Transverse colon (tissue), 4 donors: ENCODE measurements around the gene NCOA4. TPM values are rescaled to one million over a fixed set of nuclear protein-coding genes. Genes with fewer than 3 reads are reported as not detected.
"Not testable (repeated sequence)": the region's sequence is repeated elsewhere in the genome, so short reads cannot be mapped to it uniquely, and the experiment has no call there.

ENCODE experiments used
- DNase-seq: peaks from one replicate; pipeline ENCODE4 v3.0.0-alpha.2; 2019
- H3K27ac ChIP-seq, 4 donors: fragments of 200-600 bp; sonication (generic); 2 replicates each; pipeline ENCODE4 v1.5.1; 2016 to 2018; ENCODE audit warnings: inconsistent platforms in 4 of 4
- H3K27me3 ChIP-seq: fragments of 200-600 bp; sonication (generic); 2 replicates; pipeline ENCODE4 v1.5.1; 2017; ENCODE audit warnings: inconsistent platforms
- H3K36me3 ChIP-seq, 4 donors: fragments of 200-600 bp; sonication (generic); 2 replicates each; pipeline ENCODE4 v1.5.1; 2017 to 2019; ENCODE audit warnings: inconsistent platforms in 4 of 4
- H3K4me1 ChIP-seq, 4 donors: fragments of 200-600 bp; sonication (generic); 2 replicates each; pipeline ENCODE4 v1.5.1; 2017 to 2020; ENCODE audit warnings: inconsistent platforms in 4 of 4
- H3K4me3 ChIP-seq, 4 donors: fragments of 200-600 bp; sonication (generic); 1 replicate in 1 of 4; 2 replicates in 3 of 4; pipeline versions ENCODE4 v1.5.1 to v1.6.1; 2017 to 2019; ENCODE audit warnings: inconsistent platforms in 4 of 4
- H3K9me3 ChIP-seq, 2 donors: fragments of 200-600 bp; sonication (generic); 2 replicates each; pipeline ENCODE4 v1.5.1; 2017 to 2019; ENCODE audit warnings: inconsistent platforms in 2 of 2
- CTCF ChIP-seq, 5 experiments: fragments of 200-600 bp in 3 of 5; fragments of 450-650 bp in 2 of 5; sonication (generic) in 3 of 5; IDR thresholded peaks; 1 replicate in 2 of 5; 2 replicates in 3 of 5; pipeline ENCODE4 v1.5.1; 2016 to 2017; ENCODE audit warnings: antibody characterized with exemption in 5 of 5, inconsistent platforms in 3 of 5, mild to moderate bottlenecking in 2 of 5, moderate library complexity in 1 of 5
- EP300 ChIP-seq: sonication (generic); formaldehyde crosslinking; IDR thresholded peaks from one replicate; pipeline ENCODE4 v1.6.1; 2017; ENCODE audit warnings: antibody characterized with exemption, low read depth
- POLR2A ChIP-seq: fragments of 450-650 bp; IDR thresholded peaks from one replicate; pipeline ENCODE4 v1.6.1; 2016; ENCODE audit warnings: antibody characterized with exemption, mild to moderate bottlenecking, moderate library complexity
- POLR2AphosphoS5 ChIP-seq, 3 donors: sonication (generic); formaldehyde crosslinking; IDR thresholded peaks; one replicate each; pipeline ENCODE4 v1.6.1; 2016; ENCODE audit warnings: antibody characterized with exemption in 3 of 3
- WGBS, 2 donors: methylation state at CpG; one replicate each; pipeline ENCODE4 v1.1.5; 2018; ENCODE audit warnings: low coverage in 1 of 2; 5-methylcytosine and 5-hydroxymethylcytosine counted together
- in situ Hi-C, 4 donors: fragments of 200-750 bp; cut with MboI; loops; one replicate each; pipeline versions ENCODE4 v1.15.0 to v1.15.1; 2017; ENCODE audit warnings: low sequenced_read_pairs in 3 of 4, low pct_ligation_motif_present in 1 of 4, low pct_unique_long_range_greater_than_20kb in 1 of 4
- intact Hi-C: fragments of 100-400 bp; cut with DNase I; formaldehyde crosslinking; loops from one replicate; pipeline ENCODE4 v1.15.1; 2023; ENCODE audit warnings: low total_unique reads
- total RNA-seq, 4 donors: library from RNA; depleted of rRNA; stranded (reverse); fragments of >200 nt; gene quantifications; one replicate each; pipeline ENCODE4 v1.1.0, GENCODE V29; 2016

NCOA4 gene
- total RNA-seq, 4 donors from 2014 or later: 129 to 208 (median 178) TPM

GRCh38 chr10:46050941-46051623 lies 20.7 kb upstream of the NCOA4 start:
- DNase-seq: no peak
- Histone ChIP-seq H3K4me3 (no peak overlapping the region), H3K9me3 (no peaks in the 10 kb centered on the region), H3K27ac (no peak overlapping the region), H3K27me3 (no peaks in the 10 kb centered on the region), H3K4me1 (no peaks in the 10 kb centered on the region), H3K36me3 (no peaks in the 10 kb centered on the region)
- intact Hi-C loops (no loop called here), in situ Hi-C loops (no loop called here)
- TF ChIP-seq POLR2AphosphoS5 (IDR thresholded peaks at IDR 0.05) (no peak), POLR2A (no peak), EP300 (no peak), CTCF (IDR thresholded peaks at IDR 0.05) (no peak)
- 69% methylated on average over 7 to 11 of the region's 11 CpGs for WGBS, 2 donors

- intact Hi-C loops, DNase-seq, H3K36me3 ChIP-seq, H3K27me3 ChIP-seq, H3K27ac ChIP-seq, H3K9me3 ChIP-seq, H3K4me3 ChIP-seq, in situ Hi-C loops, H3K4me1 ChIP-seq: not testable (repeated sequence)
- WGBS, 2 donors: 90 to 96% methylated on average over 7 to 11 of the region's 11 CpGs
These were observed 19.0 kb upstream of the NCOA4 start for GRCh38 chr10:46049497-46049831.

GRCh38 chr10:46048152-46048551 lies 17.7 kb upstream of the NCOA4 start:
- H3K4me3 ChIP-seq: no peak overlapping the region
- no peak for TF ChIP-seq CTCF (IDR thresholded peaks at IDR 0.05)
- TF ChIP-seq EP300: no peak
- no peak for TF ChIP-seq POLR2AphosphoS5 (IDR thresholded peaks at IDR 0.05)
- no peak for TF ChIP-seq POLR2A
- intact Hi-C loops (no loop called here), in situ Hi-C loops (no loop called here)
- DNase-seq: no peak
- no peaks in the 10 kb centered on the region for H3K27me3 ChIP-seq
- H3K4me1 ChIP-seq: no peaks in the 10 kb centered on the region
- H3K36me3 ChIP-seq: no peaks in the 10 kb centered on the region
- 39% methylated on average over 2 of the region's 2 CpGs; no CpG with 5 or more reads in 1 of the 2 donors for WGBS, 2 donors
- no peak overlapping the region for H3K27ac ChIP-seq
- H3K9me3 ChIP-seq: no peaks in the 10 kb centered on the region

- H3K36me3 ChIP-seq: no peaks in the 10 kb centered on the region
- in situ Hi-C loops (no loop called here), intact Hi-C loops (no loop called here)
- no peak within 1 kb of the TSS for H3K27ac ChIP-seq
- H3K4me1 ChIP-seq: no peaks in the 10 kb centered on the region
- H3K4me3 ChIP-seq: no peak within 1 kb of the TSS
- 85 to 87% methylated on average over 7 of the region's 7 CpGs for WGBS, 2 donors
- H3K27me3 ChIP-seq: no peaks in the 10 kb centered on the region
- no peaks in the 10 kb centered on the region for H3K9me3 ChIP-seq
- DNase-seq: no peak
- no peak for TF ChIP-seq CTCF (IDR thresholded peaks at IDR 0.05)
These were observed 15.8 kb upstream of the NCOA4 start, which contains the start of gene MSMB for GRCh38 chr10:46046261-46046660. Gene MSMB (minus strand): TSS chr10:46046269. CDS start chr10:46046237, 32 bp downstream.

GRCh38 chr10:46042527-46042926 lies 12.1 kb upstream of the NCOA4 start:
- in situ Hi-C loops: no loop called here

More at GRCh38 chr10:46042527-46042926, 12.1 kb upstream of the NCOA4 start:
- H3K36me3 ChIP-seq: no peaks in the 10 kb centered on the region
- H3K27me3 ChIP-seq: no peaks in the 10 kb centered on the region
- no peaks in the 10 kb centered on the region for H3K4me1 ChIP-seq
- WGBS, 2 donors: 45 to 59% methylated on average over 4 of the region's 4 CpGs
- DNase-seq: no peak
- TF ChIP-seq POLR2A (no peak), EP300 (no peak), CTCF (IDR thresholded peaks at IDR 0.05) (no peak), POLR2AphosphoS5 (IDR thresholded peaks at IDR 0.05) (no peak)
- intact Hi-C loops: no loop called here
- no peak overlapping the region for H3K4me3 ChIP-seq
- H3K9me3 ChIP-seq: no peaks in the 10 kb centered on the region
- no peak overlapping the region for H3K27ac ChIP-seq
